ENCODE results near the gene ADGRG6. TPM values are rescaled to one million over a fixed set of nuclear protein-coding genes. Genes with fewer than 3 reads are reported as not detected.

Gene ADGRG6
- total and polyA plus RNA-seq, 10 of the 15 experiments (the other 5 are each of a cell fraction or from before 2014, with no cell fraction given): 0.01 to 0.24 (median 0.13) TPM; not detected in 7

DNA sequence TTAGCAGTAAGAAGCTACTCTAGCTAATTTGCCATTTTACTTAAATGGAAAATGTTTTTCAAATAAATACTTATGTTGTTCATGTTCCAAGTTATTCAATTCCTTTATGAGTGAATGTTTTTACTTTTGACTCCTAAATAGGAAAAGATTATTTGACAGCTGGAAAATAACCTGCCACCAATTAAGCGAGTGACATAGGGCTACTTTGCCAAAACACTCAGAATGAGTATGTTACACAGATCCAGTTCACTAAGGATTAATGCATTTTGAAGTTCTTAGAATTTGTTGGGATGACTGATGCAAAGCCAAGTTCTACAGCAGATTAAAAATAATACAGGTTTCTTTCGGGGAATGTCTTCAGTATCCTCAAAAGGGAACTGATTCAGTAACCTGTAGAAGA is 144.4 kb downstream of the ADGRG6 start:
- in situ Hi-C loops (cut with MboI): no loop called here
- WGBS (ENCODE audit: insufficient coverage, insufficient replicate concordance, low lambda C conversion rate, missing lambda C conversion rate): 62% methylated on average over 2 of the region's 2 CpGs

More for the DNA sequence above, 144.4 kb downstream of the ADGRG6 start:
- no peaks in the 10 kb centered on the region for H3K9me3 ChIP-seq (replicated peaks; ENCODE audit: control insufficient read depth, insufficient read depth, low read length)
- BruUV-seq (replicated peaks): no TSS peak
- no peak overlapping the region for H3K4me3 ChIP-seq
- no peaks in the 10 kb centered on the region for H4K20me1 ChIP-seq (ENCODE audit: control insufficient read depth, insufficient read depth)
- no peaks in the 10 kb centered on the region for H3K36me3 ChIP-seq (ENCODE audit: control insufficient read depth in 2 of 2, insufficient read depth in 2 of 2, low read length in 1 of 2)
- H3K79me2 ChIP-seq (ENCODE audit: control insufficient read depth, insufficient read depth, low read length): no peaks in the 10 kb centered on the region
- ChIA-PET RAD21 (ENCODE audit: unreplicated experiment) (no interaction called here), CTCF (interaction anchor here (1.1 to 1.4 kb wide), 2 partner anchors 9 to 29 kb away, joined by 3 to 5 read pairs; no protein-coding TSS in a partner anchor), SMC1A (ENCODE audit: uncharacterized antibody, unreplicated experiment) (no interaction called here), POLR2A (no interaction called here)
- DNase-seq (ENCODE audit: low read depth, low spot score) (no peak), ATAC-seq (no peak), FAIRE-seq (no peak)
- H3K9ac ChIP-seq (ENCODE audit: control insufficient read depth, insufficient read depth, low read length): no peak overlapping the region
- H3K27me3 ChIP-seq (replicated peaks in 1 of 2; ENCODE audit: control insufficient read depth in 2 of 2, insufficient read depth in 2 of 2, low read length in 1 of 2): no peaks in the 10 kb centered on the region; a peak in 1 of 4 replicates
- H2AFZ ChIP-seq (ENCODE audit: control insufficient read depth, low read depth, low read length): no peak overlapping the region
- no peak overlapping the region for H3K4me2 ChIP-seq (ENCODE audit: control insufficient read depth, insufficient read depth)
- H3K27ac ChIP-seq (ENCODE audit: control insufficient read depth, insufficient read depth): no peak overlapping the region
- intact Hi-C loops (cut with micrococcal nuclease; ENCODE audit: unreplicated experiment): no loop called here
- H3K4me1 ChIP-seq (ENCODE audit: control insufficient read depth, insufficient read depth, low read length): no peaks in the 10 kb centered on the region
- TF ChIP-seq HCFC1 (IDR thresholded peaks at IDR 0.05; ENCODE audit: low read length) (no peak), POLR2A (IDR thresholded peaks at IDR 0.05; ENCODE audit: low read depth, low read length) (no peak), HDAC6 (IDR thresholded peaks at IDR 0.05; ENCODE audit: unreplicated experiment) (no peak)
- TF ChIP-seq, protein P1, sequence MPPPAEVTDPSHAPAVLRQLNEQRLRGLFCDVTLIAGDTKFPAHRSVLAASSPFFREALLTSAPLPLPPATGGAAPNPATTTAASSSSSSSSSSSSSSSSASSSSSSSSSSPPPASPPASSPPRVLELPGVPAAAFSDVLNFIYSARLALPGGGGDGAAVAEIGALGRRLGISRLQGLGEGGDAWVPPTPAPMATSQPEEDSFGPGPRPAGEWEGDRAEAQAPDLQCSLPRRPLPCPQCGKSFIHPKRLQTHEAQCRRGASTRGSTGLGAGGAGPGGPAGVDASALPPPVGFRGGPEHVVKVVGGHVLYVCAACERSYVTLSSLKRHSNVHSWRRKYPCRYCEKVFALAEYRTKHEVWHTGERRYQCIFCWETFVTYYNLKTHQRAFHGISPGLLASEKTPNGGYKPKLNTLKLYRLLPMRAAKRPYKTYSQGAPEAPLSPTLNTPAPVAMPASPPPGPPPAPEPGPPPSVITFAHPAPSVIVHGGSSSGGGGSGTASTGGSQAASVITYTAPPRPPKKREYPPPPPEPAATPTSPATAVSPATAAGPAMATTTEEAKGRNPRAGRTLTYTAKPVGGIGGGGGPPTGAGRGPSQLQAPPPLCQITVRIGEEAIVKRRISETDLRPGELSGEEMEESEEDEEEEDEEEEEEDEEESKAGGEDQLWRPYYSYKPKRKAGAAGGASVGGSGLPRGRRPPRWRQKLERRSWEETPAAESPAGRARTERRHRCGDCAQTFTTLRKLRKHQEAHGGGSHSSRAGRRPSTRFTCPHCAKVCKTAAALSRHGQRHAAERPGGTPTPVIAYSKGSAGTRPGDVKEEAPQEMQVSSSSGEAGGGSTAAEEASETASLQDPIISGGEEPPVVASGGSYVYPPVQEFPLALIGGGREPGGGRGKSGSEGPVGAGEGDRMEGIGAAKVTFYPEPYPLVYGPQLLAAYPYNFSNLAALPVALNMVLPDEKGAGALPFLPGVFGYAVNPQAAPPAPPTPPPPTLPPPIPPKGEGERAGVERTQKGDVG (CRISPR knock-in tag; IDR thresholded peaks at IDR 0.05): no peak
